Neural cell (in vitro differentiated cells): Measurements from ENCODE around the gene KIFBP.

Source experiments
- EZH2 ChIP-seq: fragments of 200-600, 300-800 bp; shearing (Covaris generic), sonication (generic); IDR thresholded peaks from 2 replicates; pipeline ENCODE4 v1.6.1; 2014; ENCODE audit warnings: antibody characterized with exemption, low read length, borderline replicate concordance, mild to moderate bottlenecking; ENCODE audit not compliant: insufficient read depth, poor library complexity, severe bottlenecking
- MXI1 ChIP-seq: fragments of 450-650 bp; conservative IDR thresholded peaks from 2 replicates; pipeline ENCODE4 v1.6.1; 2014; ENCODE audit warnings: antibody characterized with exemption, mild to moderate bottlenecking; ENCODE audit not compliant: poor library complexity, severe bottlenecking
- TF ChIP-seq, protein P1 (sequence below): fragments of 450-650 bp; IDR thresholded peaks from 2 replicates; pipeline ENCODE4 v1.5.1; 2014; ENCODE audit warnings: antibody characterized with exemption, mild to moderate bottlenecking, moderate library complexity; ENCODE audit not compliant: poor library complexity, severe bottlenecking

DNA sequence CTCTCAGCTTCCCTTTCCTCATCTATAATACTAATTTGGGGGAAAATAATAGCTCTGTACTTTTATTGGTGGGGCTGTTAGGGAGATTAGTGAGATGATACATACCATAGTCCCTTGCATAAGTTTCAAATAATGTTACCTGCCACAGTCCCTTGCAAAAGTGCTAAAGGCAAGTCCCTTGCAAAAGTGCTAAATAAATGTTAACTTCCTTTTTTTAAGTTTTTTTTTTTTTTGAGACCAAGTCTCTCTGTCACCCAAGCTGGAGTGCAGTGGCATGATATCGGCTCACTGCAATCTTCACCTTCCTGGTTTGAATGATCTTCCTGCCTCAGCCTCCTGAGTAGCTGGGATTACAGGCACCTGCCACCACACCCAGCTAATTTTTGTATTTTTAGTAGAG, 55.9 kb downstream of the KIFBP start:
- TF ChIP-seq EZH2, result no peak
- TF ChIP-seq, protein P1, sequence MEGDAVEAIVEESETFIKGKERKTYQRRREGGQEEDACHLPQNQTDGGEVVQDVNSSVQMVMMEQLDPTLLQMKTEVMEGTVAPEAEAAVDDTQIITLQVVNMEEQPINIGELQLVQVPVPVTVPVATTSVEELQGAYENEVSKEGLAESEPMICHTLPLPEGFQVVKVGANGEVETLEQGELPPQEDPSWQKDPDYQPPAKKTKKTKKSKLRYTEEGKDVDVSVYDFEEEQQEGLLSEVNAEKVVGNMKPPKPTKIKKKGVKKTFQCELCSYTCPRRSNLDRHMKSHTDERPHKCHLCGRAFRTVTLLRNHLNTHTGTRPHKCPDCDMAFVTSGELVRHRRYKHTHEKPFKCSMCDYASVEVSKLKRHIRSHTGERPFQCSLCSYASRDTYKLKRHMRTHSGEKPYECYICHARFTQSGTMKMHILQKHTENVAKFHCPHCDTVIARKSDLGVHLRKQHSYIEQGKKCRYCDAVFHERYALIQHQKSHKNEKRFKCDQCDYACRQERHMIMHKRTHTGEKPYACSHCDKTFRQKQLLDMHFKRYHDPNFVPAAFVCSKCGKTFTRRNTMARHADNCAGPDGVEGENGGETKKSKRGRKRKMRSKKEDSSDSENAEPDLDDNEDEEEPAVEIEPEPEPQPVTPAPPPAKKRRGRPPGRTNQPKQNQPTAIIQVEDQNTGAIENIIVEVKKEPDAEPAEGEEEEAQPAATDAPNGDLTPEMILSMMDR, result no peak
- no peak for TF ChIP-seq MXI1
